Raji (cell line): ENCODE measurements around the gene SUV39H1.

Experiments
- POLR2A ChIP-seq: IDR thresholded peaks from 2 replicates; pipeline ENCODE4 v1.6.1; 2011; ENCODE audit warnings: low read depth, low read length, control low read depth; ENCODE audit not compliant: insufficient read depth

The SUV39H1 gene

GRCh38 chrX:48685416-48685815 lies 11.1 kb upstream of the SUV39H1 start:
- TF ChIP-seq POLR2A, result no peak

GRCh38 chrX:48688531-48689150 lies 7.9 kb upstream of the SUV39H1 start:
- no peak for TF ChIP-seq POLR2A

GRCh38 chrX:48689208-48689920 lies 7.2 kb upstream of the SUV39H1 start:
- no peak for TF ChIP-seq POLR2A

GRCh38 chrX:48694776-48695533 lies 1.6 kb upstream of the SUV39H1 start:
- no peak for TF ChIP-seq POLR2A

GRCh38 chrX:48695534-48695896 lies 1.0 kb upstream of the SUV39H1 start:
- TF ChIP-seq POLR2A, result no peak

- no peak for TF ChIP-seq POLR2A
Measured at GRCh38 chrX:48695925-48696300, 621 bp upstream of the SUV39H1 start.

- no peak for TF ChIP-seq POLR2A
Measured at GRCh38 chrX:48696909-48697727, 584 bp downstream of the SUV39H1 start.

GRCh38 chrX:48698306-48698705 lies 1.8 kb downstream of the SUV39H1 start:
- no peak for TF ChIP-seq POLR2A

- TF ChIP-seq POLR2A, result no peak
Measured at GRCh38 chrX:48700246-48700645, 3.7 kb downstream of the SUV39H1 start.

- TF ChIP-seq POLR2A, result no peak
Measured at GRCh38 chrX:48700951-48701653, 4.6 kb downstream of the SUV39H1 start.

GRCh38 chrX:48702032-48702431 lies 5.5 kb downstream of the SUV39H1 start:
- no peak for TF ChIP-seq POLR2A

- no peak for TF ChIP-seq POLR2A
Measured at GRCh38 chrX:48702716-48703115, 6.2 kb downstream of the SUV39H1 start.

- no peak for TF ChIP-seq POLR2A
Measured at GRCh38 chrX:48703228-48703627, 6.7 kb downstream of the SUV39H1 start.

GRCh38 chrX:48703642-48704481 lies 7.3 kb downstream of the SUV39H1 start:
- TF ChIP-seq POLR2A, result no peak
